GM23338 (cell line): ENCODE results near the gene PHF10.

Experiments
- EZH2 ChIP-seq: fragments of 200-600 bp; sonication (generic); IDR thresholded peaks from one replicate; pipeline ENCODE4 v1.8.0; 2017; ENCODE audit warnings: antibody characterized with exemption, mild to moderate bottlenecking, low read depth; ENCODE audit not compliant: unreplicated experiment
- EZH2phosphoT487 ChIP-seq: fragments of 200-600 bp; sonication (generic); IDR thresholded peaks from one replicate; pipeline ENCODE4 v1.8.1; 2018; ENCODE audit warnings: antibody characterized with exemption; ENCODE audit not compliant: unreplicated experiment
- POLR2AphosphoS5 ChIP-seq: IDR thresholded peaks from 2 replicates; pipeline ENCODE4 v1.6.1; 2016; ENCODE audit warnings: antibody characterized with exemption, low read depth
- TF ChIP-seq, protein P1 (sequence below), 2 experiments: fragments of 200-600 bp in 1 of 2; sonication (generic) in 1 of 2; conservative IDR thresholded peaks; 2 replicates each; pipeline versions ENCODE4 v1.5.1 to v1.6.1; 2016 to 2017; ENCODE audit warnings: antibody characterized with exemption in 2 of 2, low read depth in 2 of 2, mild to moderate bottlenecking in 2 of 2, moderate library complexity in 1 of 2
- TF ChIP-seq, protein P2 (sequence below): IDR thresholded peaks from one replicate; pipeline ENCODE4 v1.6.1; 2018; ENCODE audit warnings: antibody characterized with exemption; ENCODE audit not compliant: unreplicated experiment

DNA sequence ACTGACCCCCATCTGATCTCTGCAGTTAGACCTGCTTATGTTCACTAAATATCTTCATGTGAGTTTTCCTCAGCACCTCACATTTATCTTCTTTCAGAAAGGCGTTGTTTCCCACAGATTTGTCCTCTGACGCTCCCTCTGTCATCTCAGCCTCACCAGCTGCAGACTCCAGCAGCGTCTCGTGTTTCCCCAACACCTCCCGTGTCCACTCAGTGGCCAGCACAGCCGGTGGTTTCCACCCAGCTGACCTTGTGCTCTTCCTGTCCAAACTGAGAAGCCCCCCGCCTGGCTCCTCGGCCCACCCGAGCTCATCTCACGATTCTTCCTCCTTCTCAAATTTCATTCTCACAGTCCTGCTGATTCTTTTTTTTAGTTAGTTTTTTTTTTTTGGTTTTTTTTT, 39.6 kb upstream of the PHF10 start:
- TF ChIP-seq, protein P1, sequence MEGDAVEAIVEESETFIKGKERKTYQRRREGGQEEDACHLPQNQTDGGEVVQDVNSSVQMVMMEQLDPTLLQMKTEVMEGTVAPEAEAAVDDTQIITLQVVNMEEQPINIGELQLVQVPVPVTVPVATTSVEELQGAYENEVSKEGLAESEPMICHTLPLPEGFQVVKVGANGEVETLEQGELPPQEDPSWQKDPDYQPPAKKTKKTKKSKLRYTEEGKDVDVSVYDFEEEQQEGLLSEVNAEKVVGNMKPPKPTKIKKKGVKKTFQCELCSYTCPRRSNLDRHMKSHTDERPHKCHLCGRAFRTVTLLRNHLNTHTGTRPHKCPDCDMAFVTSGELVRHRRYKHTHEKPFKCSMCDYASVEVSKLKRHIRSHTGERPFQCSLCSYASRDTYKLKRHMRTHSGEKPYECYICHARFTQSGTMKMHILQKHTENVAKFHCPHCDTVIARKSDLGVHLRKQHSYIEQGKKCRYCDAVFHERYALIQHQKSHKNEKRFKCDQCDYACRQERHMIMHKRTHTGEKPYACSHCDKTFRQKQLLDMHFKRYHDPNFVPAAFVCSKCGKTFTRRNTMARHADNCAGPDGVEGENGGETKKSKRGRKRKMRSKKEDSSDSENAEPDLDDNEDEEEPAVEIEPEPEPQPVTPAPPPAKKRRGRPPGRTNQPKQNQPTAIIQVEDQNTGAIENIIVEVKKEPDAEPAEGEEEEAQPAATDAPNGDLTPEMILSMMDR (conservative IDR thresholded peaks at IDR 0.05; ENCODE audit: low read depth in 2 of 2) = no peak
- TF ChIP-seq EZH2phosphoT487 (no peak), EZH2 (no peak), POLR2AphosphoS5 (no peak)
- TF ChIP-seq, protein P2, sequence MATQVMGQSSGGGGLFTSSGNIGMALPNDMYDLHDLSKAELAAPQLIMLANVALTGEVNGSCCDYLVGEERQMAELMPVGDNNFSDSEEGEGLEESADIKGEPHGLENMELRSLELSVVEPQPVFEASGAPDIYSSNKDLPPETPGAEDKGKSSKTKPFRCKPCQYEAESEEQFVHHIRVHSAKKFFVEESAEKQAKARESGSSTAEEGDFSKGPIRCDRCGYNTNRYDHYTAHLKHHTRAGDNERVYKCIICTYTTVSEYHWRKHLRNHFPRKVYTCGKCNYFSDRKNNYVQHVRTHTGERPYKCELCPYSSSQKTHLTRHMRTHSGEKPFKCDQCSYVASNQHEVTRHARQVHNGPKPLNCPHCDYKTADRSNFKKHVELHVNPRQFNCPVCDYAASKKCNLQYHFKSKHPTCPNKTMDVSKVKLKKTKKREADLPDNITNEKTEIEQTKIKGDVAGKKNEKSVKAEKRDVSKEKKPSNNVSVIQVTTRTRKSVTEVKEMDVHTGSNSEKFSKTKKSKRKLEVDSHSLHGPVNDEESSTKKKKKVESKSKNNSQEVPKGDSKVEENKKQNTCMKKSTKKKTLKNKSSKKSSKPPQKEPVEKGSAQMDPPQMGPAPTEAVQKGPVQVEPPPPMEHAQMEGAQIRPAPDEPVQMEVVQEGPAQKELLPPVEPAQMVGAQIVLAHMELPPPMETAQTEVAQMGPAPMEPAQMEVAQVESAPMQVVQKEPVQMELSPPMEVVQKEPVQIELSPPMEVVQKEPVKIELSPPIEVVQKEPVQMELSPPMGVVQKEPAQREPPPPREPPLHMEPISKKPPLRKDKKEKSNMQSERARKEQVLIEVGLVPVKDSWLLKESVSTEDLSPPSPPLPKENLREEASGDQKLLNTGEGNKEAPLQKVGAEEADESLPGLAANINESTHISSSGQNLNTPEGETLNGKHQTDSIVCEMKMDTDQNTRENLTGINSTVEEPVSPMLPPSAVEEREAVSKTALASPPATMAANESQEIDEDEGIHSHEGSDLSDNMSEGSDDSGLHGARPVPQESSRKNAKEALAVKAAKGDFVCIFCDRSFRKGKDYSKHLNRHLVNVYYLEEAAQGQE = no peak
